Measurements from ENCODE around the gene MASP1. TPM values are rescaled to one million over a fixed set of nuclear protein-coding genes. Genes with fewer than 3 reads are reported as not detected.

The MASP1 gene
- total RNA-seq, 1 donor from 2014 or later: 2.0 TPM

GRCh38 chr3:187295316-187296034 lies 3.9 kb upstream of the MASP1 start:
- Mint-ChIP-seq H3K36me3 (ENCODE audit: low read depth) (no peaks in the 10 kb centered on the region), H3K9me3 (ENCODE audit: low read depth) (peaks cover 3% of the 10 kb centered on the region), H3K27me3 (ENCODE audit: low read depth) (peaks cover 2% of the 10 kb centered on the region), H3K4me3 (ENCODE audit: unreplicated experiment) (no peak overlapping the region), H3K27ac (ENCODE audit: unreplicated experiment) (no peak overlapping the region), H3K4me1 (ENCODE audit: low read depth) (peaks cover 15% of the 10 kb centered on the region)
- no peak for DNase-seq (ENCODE audit: low spot score)
- peak; percentile 46 for TF ChIP-seq CTCF (IDR thresholded peaks at IDR 0.05)

GRCh38 chr3:187293516-187294430 lies 2.2 kb upstream of the MASP1 start:
- H3K27me3 Mint-ChIP-seq (ENCODE audit: low read depth): peaks cover 5% of the 10 kb centered on the region
- no peak for DNase-seq (ENCODE audit: low spot score)
- H3K27ac Mint-ChIP-seq (ENCODE audit: unreplicated experiment): no peak overlapping the region
- no peak overlapping the region for H3K4me3 Mint-ChIP-seq (ENCODE audit: unreplicated experiment)
- H3K4me1 Mint-ChIP-seq (ENCODE audit: low read depth): peaks cover 21% of the 10 kb centered on the region
- no peak for TF ChIP-seq CTCF (IDR thresholded peaks at IDR 0.05)
- H3K9me3 Mint-ChIP-seq (ENCODE audit: low read depth): peaks cover 3% of the 10 kb centered on the region
- no peaks in the 10 kb centered on the region for H3K36me3 Mint-ChIP-seq (ENCODE audit: low read depth)

- Mint-ChIP-seq H3K9me3 (ENCODE audit: low read depth) (no peaks in the 10 kb centered on the region), H3K4me1 (ENCODE audit: low read depth) (peaks cover 25% of the 10 kb centered on the region), H3K36me3 (ENCODE audit: low read depth) (no peaks in the 10 kb centered on the region), H3K4me3 (ENCODE audit: unreplicated experiment) (no peak overlapping the region), H3K27ac (ENCODE audit: unreplicated experiment) (no peak overlapping the region), H3K27me3 (ENCODE audit: low read depth) (peaks cover 5% of the 10 kb centered on the region)
- no peak for TF ChIP-seq CTCF (IDR thresholded peaks at IDR 0.05)
- DNase-seq (ENCODE audit: low spot score): no peak
Observed at GRCh38 chr3:187292631-187293515, 1.3 kb upstream of the MASP1 start.

DNA sequence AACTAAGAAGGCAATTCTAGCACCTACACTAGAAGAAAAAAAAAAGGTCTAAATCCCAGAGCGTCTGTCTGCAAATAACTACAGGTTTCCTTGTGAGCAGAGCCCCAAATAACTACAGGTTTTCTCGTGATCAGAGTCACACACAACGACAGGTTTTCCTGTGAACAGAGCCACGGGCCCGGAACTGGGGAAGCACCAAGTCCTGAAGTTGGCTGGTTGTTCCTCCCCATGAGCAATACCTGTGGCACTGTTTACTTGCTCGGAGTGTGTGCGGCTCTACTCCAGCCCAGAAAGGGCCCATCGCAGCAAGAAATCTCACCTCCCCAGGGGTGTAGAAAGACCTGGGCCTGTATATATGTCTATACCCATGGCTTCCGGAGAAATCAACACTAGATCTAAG lies 644 bp upstream of the MASP1 start:
- no peaks in the 10 kb centered on the region for H3K9me3 Mint-ChIP-seq (ENCODE audit: low read depth)
- no peak for DNase-seq (ENCODE audit: low spot score)
- H3K27me3 Mint-ChIP-seq (ENCODE audit: low read depth): peaks cover 5% of the 10 kb centered on the region
- no peak for TF ChIP-seq CTCF (IDR thresholded peaks at IDR 0.05)
- H3K36me3 Mint-ChIP-seq (ENCODE audit: low read depth): no peaks in the 10 kb centered on the region
- H3K4me3 Mint-ChIP-seq (ENCODE audit: unreplicated experiment): no peak overlapping the region
- H3K4me1 Mint-ChIP-seq (ENCODE audit: low read depth): peaks cover 26% of the 10 kb centered on the region
- no peak overlapping the region for H3K27ac Mint-ChIP-seq (ENCODE audit: unreplicated experiment)
